OCI-LY7 (cell line): ENCODE results near the gene THAP11.

Experiments
- EZH2phosphoT487 ChIP-seq: fragments of 200-600 bp; sonication (generic); IDR thresholded peaks from 2 replicates; pipeline ENCODE4 v1.6.1; 2018; ENCODE audit warnings: low read depth, borderline replicate concordance, mild to moderate bottlenecking, mixed run types, antibody characterized with exemption, low read length, moderate library complexity, mixed read lengths
- TF ChIP-seq, protein P1 (sequence below): fragments of 200-600 bp; sonication (generic); conservative IDR thresholded peaks from 2 replicates; pipeline ENCODE4 v1.5.1; 2014; ENCODE audit warnings: mild to moderate bottlenecking, antibody characterized with exemption, low read length, moderate library complexity, mixed read lengths

- TF ChIP-seq, protein P1, sequence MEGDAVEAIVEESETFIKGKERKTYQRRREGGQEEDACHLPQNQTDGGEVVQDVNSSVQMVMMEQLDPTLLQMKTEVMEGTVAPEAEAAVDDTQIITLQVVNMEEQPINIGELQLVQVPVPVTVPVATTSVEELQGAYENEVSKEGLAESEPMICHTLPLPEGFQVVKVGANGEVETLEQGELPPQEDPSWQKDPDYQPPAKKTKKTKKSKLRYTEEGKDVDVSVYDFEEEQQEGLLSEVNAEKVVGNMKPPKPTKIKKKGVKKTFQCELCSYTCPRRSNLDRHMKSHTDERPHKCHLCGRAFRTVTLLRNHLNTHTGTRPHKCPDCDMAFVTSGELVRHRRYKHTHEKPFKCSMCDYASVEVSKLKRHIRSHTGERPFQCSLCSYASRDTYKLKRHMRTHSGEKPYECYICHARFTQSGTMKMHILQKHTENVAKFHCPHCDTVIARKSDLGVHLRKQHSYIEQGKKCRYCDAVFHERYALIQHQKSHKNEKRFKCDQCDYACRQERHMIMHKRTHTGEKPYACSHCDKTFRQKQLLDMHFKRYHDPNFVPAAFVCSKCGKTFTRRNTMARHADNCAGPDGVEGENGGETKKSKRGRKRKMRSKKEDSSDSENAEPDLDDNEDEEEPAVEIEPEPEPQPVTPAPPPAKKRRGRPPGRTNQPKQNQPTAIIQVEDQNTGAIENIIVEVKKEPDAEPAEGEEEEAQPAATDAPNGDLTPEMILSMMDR, result no peak
- TF ChIP-seq EZH2phosphoT487, result no peak
These were observed 20.8 kb downstream of the THAP11 start for GRCh38 chr16:67862623-67863583.
